ENCODE measurements around the gene ZFAND3. TPM values are rescaled to one million over a fixed set of nuclear protein-coding genes. Genes with fewer than 3 reads are reported as not detected.

Gene ZFAND3
- total and polyA plus RNA-seq, 2 donors (not counting 1 experiment from before 2014, with no cell fraction given) = 13.5 to 58.3 TPM

DNA sequence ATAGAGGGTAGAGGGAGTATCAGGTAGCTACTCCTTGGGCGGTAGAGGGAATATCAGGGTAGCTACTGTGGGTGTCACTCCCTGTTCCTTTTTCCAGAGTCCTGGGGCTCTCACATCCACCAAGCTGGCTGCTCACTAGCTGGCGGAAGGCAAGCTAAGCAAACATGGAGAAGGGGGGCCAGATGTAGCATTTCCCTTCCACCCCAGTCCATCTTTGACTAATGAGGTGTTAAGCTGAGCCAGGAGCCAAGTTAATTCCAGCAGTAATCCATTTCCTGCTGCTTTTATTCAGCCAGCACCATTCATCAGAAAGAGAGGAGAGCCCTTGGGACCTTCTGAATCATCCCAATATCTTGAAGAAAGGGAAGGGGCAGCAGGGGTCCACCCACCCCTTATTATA, 330.0 kb downstream of the ZFAND3 start:
- POLR2A ChIA-PET = no interaction called here
- DNase-seq (no peak), ATAC-seq (ENCODE audit: low read depth) (no peak)
- Mint-ChIP-seq H3K4me3 (no peak overlapping the region), H3K27ac (no peak overlapping the region), H3K27me3 (no peaks in the 10 kb centered on the region), H3K9me3 (ENCODE audit: insufficient read depth) (no peaks in the 10 kb centered on the region), H3K4me1 (peaks cover 2% of the 10 kb centered on the region)
- Histone ChIP-seq H4K20me1 (ENCODE audit: control insufficient read depth, insufficient read depth, low read length, poor library complexity, severe bottlenecking) (peaks cover 19% of the 10 kb centered on the region), H3K4me2 (replicated peaks; ENCODE audit: low read depth, low read length, poor library complexity, severe bottlenecking) (no peak overlapping the region), H3K4me3 (ENCODE audit: control extremely low read depth in 1 of 5, extremely low read depth in 1 of 5, insufficient read depth in 1 of 5, low read depth in 2 of 5, low read length in 4 of 5) (no peak overlapping the region), H3K4me1 (ENCODE audit: control insufficient read depth in 2 of 2, insufficient read depth in 2 of 2, low read length in 2 of 2) (peaks cover 0 to 12% of the 10 kb centered on the region in 2 donors), H3K27me3 (replicated peaks in 1 of 4; ENCODE audit: control extremely low read depth in 1 of 4, control insufficient read depth in 3 of 4, insufficient read depth in 4 of 4, low read length in 3 of 4) (no peaks in the 10 kb centered on the region), H3K27ac (ENCODE audit: low read length in 2 of 2) (no peak overlapping the region), H3K36me3 (replicated peaks in 1 of 2; ENCODE audit: control extremely low read depth in 1 of 2, control insufficient read depth in 1 of 2, extremely low read depth in 1 of 2, insufficient read depth in 2 of 2, low read length in 1 of 2) (peaks cover 2 to 37% of the 10 kb centered on the region in 2 experiments), H3K79me2 (ENCODE audit: control insufficient read depth, insufficient read depth, low read length) (no peaks in the 10 kb centered on the region), H2AFZ (ENCODE audit: insufficient read depth, low read depth, low read length, poor library complexity, severe bottlenecking) (no peak overlapping the region), H3K9ac (ENCODE audit: low read length) (no peak overlapping the region), H3K9me3 (ENCODE audit: control extremely low read depth in 1 of 3, control insufficient read depth in 2 of 3, insufficient read depth in 1 of 3, low read length in 2 of 3) (no peaks in the 10 kb centered on the region)
- intact Hi-C loops (cut with micrococcal nuclease) = no loop called here
- CTCF ChIA-PET = interaction anchor here (0.6 to 1.0 kb wide), 2 partner anchors 344 to 369 kb away, joined by 3 to 4 read pairs; no protein-coding TSS in a partner anchor
- 100% methylated on average over 1 of the region's 2 CpGs for WGBS (ENCODE audit: insufficient coverage)
- TF ChIP-seq, protein P1, sequence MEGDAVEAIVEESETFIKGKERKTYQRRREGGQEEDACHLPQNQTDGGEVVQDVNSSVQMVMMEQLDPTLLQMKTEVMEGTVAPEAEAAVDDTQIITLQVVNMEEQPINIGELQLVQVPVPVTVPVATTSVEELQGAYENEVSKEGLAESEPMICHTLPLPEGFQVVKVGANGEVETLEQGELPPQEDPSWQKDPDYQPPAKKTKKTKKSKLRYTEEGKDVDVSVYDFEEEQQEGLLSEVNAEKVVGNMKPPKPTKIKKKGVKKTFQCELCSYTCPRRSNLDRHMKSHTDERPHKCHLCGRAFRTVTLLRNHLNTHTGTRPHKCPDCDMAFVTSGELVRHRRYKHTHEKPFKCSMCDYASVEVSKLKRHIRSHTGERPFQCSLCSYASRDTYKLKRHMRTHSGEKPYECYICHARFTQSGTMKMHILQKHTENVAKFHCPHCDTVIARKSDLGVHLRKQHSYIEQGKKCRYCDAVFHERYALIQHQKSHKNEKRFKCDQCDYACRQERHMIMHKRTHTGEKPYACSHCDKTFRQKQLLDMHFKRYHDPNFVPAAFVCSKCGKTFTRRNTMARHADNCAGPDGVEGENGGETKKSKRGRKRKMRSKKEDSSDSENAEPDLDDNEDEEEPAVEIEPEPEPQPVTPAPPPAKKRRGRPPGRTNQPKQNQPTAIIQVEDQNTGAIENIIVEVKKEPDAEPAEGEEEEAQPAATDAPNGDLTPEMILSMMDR (IDR thresholded peaks at IDR 0.05) = no peak
- TF ChIP-seq EZH2 (IDR thresholded peaks at IDR 0.05; ENCODE audit: borderline replicate concordance, insufficient read depth, low read depth, low read length, poor library complexity, severe bottlenecking) = no peak

DNA sequence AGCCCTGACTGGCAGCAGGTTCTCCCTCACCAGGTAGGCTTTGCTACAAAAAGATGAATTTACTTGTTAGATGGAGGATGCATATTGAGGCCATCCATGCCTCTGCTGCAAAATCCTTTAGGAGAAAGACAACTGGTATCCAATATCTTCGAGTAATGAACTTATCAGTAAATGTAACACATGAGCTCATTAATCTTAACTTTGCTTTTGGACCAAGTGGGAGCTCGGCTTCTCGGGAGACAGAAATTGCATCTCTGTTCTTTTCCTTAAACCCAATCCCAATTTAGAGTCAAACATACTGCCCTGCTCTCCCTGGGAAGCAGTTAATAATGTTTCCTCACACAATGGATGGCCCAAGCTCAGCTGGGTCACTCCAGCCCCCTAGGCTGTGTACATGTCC, 330.5 kb downstream of the ZFAND3 start:
- CTCF ChIA-PET = interaction anchor here (0.8 kb wide), 1 partner anchor 8 kb away, joined by 3 read pairs; no protein-coding TSS in a partner anchor
- Histone ChIP-seq H3K36me3 (replicated peaks in 1 of 2; ENCODE audit: control extremely low read depth in 1 of 2, control insufficient read depth in 1 of 2, extremely low read depth in 1 of 2, insufficient read depth in 2 of 2, low read length in 1 of 2) (peaks cover 2 to 37% of the 10 kb centered on the region in 2 experiments), H4K20me1 (ENCODE audit: control insufficient read depth, insufficient read depth, low read length, poor library complexity, severe bottlenecking) (peaks cover 19% of the 10 kb centered on the region), H3K27me3 (replicated peaks in 1 of 4; ENCODE audit: control extremely low read depth in 1 of 4, control insufficient read depth in 3 of 4, insufficient read depth in 4 of 4, low read length in 3 of 4) (no peaks in the 10 kb centered on the region), H3K9ac (ENCODE audit: low read length) (no peak overlapping the region), H3K4me1 (ENCODE audit: control insufficient read depth in 2 of 2, insufficient read depth in 2 of 2, low read length in 2 of 2) (peaks cover 0 to 12% of the 10 kb centered on the region in 2 donors), H3K27ac (ENCODE audit: low read length in 2 of 2) (no peak overlapping the region), H3K79me2 (ENCODE audit: control insufficient read depth, insufficient read depth, low read length) (no peaks in the 10 kb centered on the region), H3K4me3 (ENCODE audit: control extremely low read depth in 1 of 5, extremely low read depth in 1 of 5, insufficient read depth in 1 of 5, low read depth in 2 of 5, low read length in 4 of 5) (no peak overlapping the region), H3K4me2 (replicated peaks; ENCODE audit: low read depth, low read length, poor library complexity, severe bottlenecking) (no peak overlapping the region), H3K9me3 (ENCODE audit: control extremely low read depth in 1 of 3, control insufficient read depth in 2 of 3, insufficient read depth in 1 of 3, low read length in 2 of 3) (no peaks in the 10 kb centered on the region), H2AFZ (ENCODE audit: insufficient read depth, low read depth, low read length, poor library complexity, severe bottlenecking) (no peak overlapping the region)
- POLR2A ChIA-PET = no interaction called here
- peaks cover 2% of the 10 kb centered on the region for H3K4me1 Mint-ChIP-seq
- H3K27me3 Mint-ChIP-seq = no peaks in the 10 kb centered on the region
- ATAC-seq (ENCODE audit: low read depth) = no peak
- H3K4me3 Mint-ChIP-seq = no peak overlapping the region
- 100% methylated on average over 3 of the region's 3 CpGs for WGBS (ENCODE audit: insufficient coverage)
- no peak for DNase-seq
- no peak overlapping the region for H3K27ac Mint-ChIP-seq
- intact Hi-C loops (cut with micrococcal nuclease) = no loop called here
- no peaks in the 10 kb centered on the region for H3K9me3 Mint-ChIP-seq (ENCODE audit: insufficient read depth)
- TF ChIP-seq, protein P1 (IDR thresholded peaks at IDR 0.05) = no peak
- TF ChIP-seq EZH2 (IDR thresholded peaks at IDR 0.05; ENCODE audit: borderline replicate concordance, insufficient read depth, low read depth, low read length, poor library complexity, severe bottlenecking) = no peak
